H1 (cell line): ENCODE measurements around the gene PPP1R11. TPM values are rescaled to one million over a fixed set of nuclear protein-coding genes. Genes with fewer than 3 reads are reported as not detected.

ENCODE experiments used
- CTCF ChIA-PET: fragments of 300-600 bp; sonication (Branson Sonifier 250); formaldehyde crosslinking; loops from one replicate; lab custom pipeline; 2021; ENCODE audit not compliant: partially characterized antibody; lab: Charles Lee
- POLR2A ChIA-PET: fragments of 300-600 bp; sonication (Branson Sonifier 250); formaldehyde crosslinking; loops from one replicate; lab custom pipeline; 2021; ENCODE audit warnings: inconsistent platforms; ENCODE audit not compliant: partially characterized antibody; lab: Charles Lee
- DNase-seq, 2 experiments: peaks; one replicate each; pipeline versions ENCODE4 v3.0.0 to v3.0.0-alpha.2; 2010 to 2022; ENCODE audit warnings: low spot score in 2 of 2, low read depth in 1 of 2, mixed read lengths in 1 of 2
- FAIRE-seq: peaks from 2 replicates; lab custom pipeline; 2011; peaks lifted over from hg19 to GRCh38; lab: Jason Lieb, UNC
- H2AFZ ChIP-seq: 2 replicates; pipeline ENCODE4 v1.8.1; 2012; ENCODE audit warnings: low read length, inconsistent platforms
- H2AK5ac ChIP-seq: 2 replicates; pipeline ENCODE4 v1.6.1; 2013; ENCODE audit warnings: low read depth, low read length
- H2BK120ac ChIP-seq: replicated peaks from 2 replicates; pipeline ENCODE3; 2013; ENCODE audit warnings: low read depth, low read length, inconsistent platforms
- H2BK12ac ChIP-seq: 2 replicates; pipeline ENCODE4 v1.6.1; 2013; ENCODE audit warnings: low read depth, low read length
- H2BK15ac ChIP-seq: 2 replicates; pipeline ENCODE4 v1.6.1; 2013; ENCODE audit warnings: low read length
- H2BK20ac ChIP-seq: 2 replicates; pipeline ENCODE4 v1.6.1; 2013; ENCODE audit warnings: low read length
- H2BK5ac ChIP-seq: 2 replicates; pipeline ENCODE4 v1.6.1; 2013; ENCODE audit warnings: low read depth, low read length
- H3K14ac ChIP-seq: 2 replicates; pipeline ENCODE4 v1.6.1; 2013; ENCODE audit warnings: inconsistent platforms; ENCODE audit not compliant: insufficient read length
- H3K18ac ChIP-seq: 2 replicates; pipeline ENCODE4 v1.6.1; 2013; ENCODE audit warnings: low read length; ENCODE audit errors: extremely low read depth
- H3K23ac ChIP-seq: 2 replicates; pipeline ENCODE4 v1.6.1; 2013; ENCODE audit warnings: inconsistent platforms; ENCODE audit not compliant: insufficient read length
- H3K23me2 ChIP-seq: 2 replicates; pipeline ENCODE4 v1.6.1; 2013; ENCODE audit warnings: low read depth, low read length
- H3K27ac ChIP-seq: 2 replicates; pipeline ENCODE4 v1.6.1; 2011; ENCODE audit warnings: low read depth, low read length, inconsistent platforms
- H3K27me3 ChIP-seq, 4 experiments: replicated peaks in 1 of 4; 1 replicate in 1 of 4; 2 replicates in 3 of 4; pipeline versions ENCODE4 v1.6.1 to v1.8.1; 2011 to 2013; ENCODE audit warnings: low read length in 3 of 4, mild to moderate bottlenecking in 3 of 4, inconsistent platforms in 2 of 4, mixed read lengths in 2 of 4, moderate library complexity in 1 of 4; ENCODE audit not compliant: control insufficient read depth in 3 of 4, insufficient read depth in 3 of 4; ENCODE audit errors: extremely low read depth in 1 of 4
- H3K36me3 ChIP-seq, 4 experiments: 2 replicates each; pipeline versions ENCODE4 v1.6.1 to v1.8.1; 2011 to 2013; ENCODE audit warnings: mild to moderate bottlenecking in 4 of 4, low read length in 3 of 4, moderate library complexity in 2 of 4, control low read depth in 1 of 4, inconsistent platforms in 1 of 4; ENCODE audit not compliant: insufficient read depth in 4 of 4, control insufficient read depth in 2 of 4
- H3K4ac ChIP-seq: replicated peaks from 2 replicates; pipeline ENCODE3; 2013; ENCODE audit warnings: low read length, low read depth, mixed read lengths, inconsistent platforms; ENCODE audit not compliant: insufficient read length
- H3K4me1 ChIP-seq, 4 experiments: replicated peaks in 1 of 4; 1 replicate in 1 of 4; 2 replicates in 3 of 4; pipeline versions ENCODE4 v1.6.1 to v1.8.1; 2011 to 2013; ENCODE audit warnings: low read length in 3 of 4, inconsistent platforms in 2 of 4, mixed read lengths in 1 of 4; ENCODE audit not compliant: insufficient read depth in 4 of 4, control insufficient read depth in 3 of 4
- H3K4me2 ChIP-seq, 2 experiments: 2 replicates each; pipeline versions ENCODE4 v1.6.1 to v1.8.1; 2011 to 2013; ENCODE audit warnings: low read depth in 2 of 2, low read length in 2 of 2, control low read depth in 1 of 2, inconsistent platforms in 1 of 2, mild to moderate bottlenecking in 1 of 2; ENCODE audit not compliant: insufficient read depth in 1 of 2
- H3K4me3 ChIP-seq, 4 experiments: fragments of 200-600, 300-600 bp in 1 of 4; sonication (generic), shearing (Covaris generic), sonication (Bioruptor Twin) in 1 of 4; 2 replicates each; pipeline versions ENCODE4 v1.5.1 to v1.8.1; 2011 to 2016; ENCODE audit warnings: low read length in 4 of 4, low read depth in 3 of 4, control low read depth in 2 of 4, inconsistent platforms in 2 of 4, mild to moderate bottlenecking in 2 of 4, mixed read lengths in 1 of 4, moderate library complexity in 1 of 4; ENCODE audit not compliant: insufficient read depth in 2 of 4; ENCODE audit errors: extremely low read depth in 1 of 4
- H3K56ac ChIP-seq: replicated peaks from 2 replicates; pipeline ENCODE3; 2013; ENCODE audit warnings: low read depth, mild to moderate bottlenecking, mixed read lengths, low read length, inconsistent platforms; ENCODE audit not compliant: insufficient read length
- H3K79me1 ChIP-seq: 2 replicates; pipeline ENCODE4 v1.6.1; 2013; ENCODE audit warnings: low read depth, low read length, control low read depth
- H3K79me2 ChIP-seq, 2 experiments: 2 replicates each; pipeline versions ENCODE4 v1.6.1 to v1.8.1; 2012 to 2013; ENCODE audit warnings: low read length in 2 of 2, mild to moderate bottlenecking in 2 of 2, inconsistent platforms in 1 of 2; ENCODE audit not compliant: insufficient read depth in 2 of 2, control insufficient read depth in 1 of 2
- H3K9ac ChIP-seq, 4 experiments: replicated peaks in 1 of 4; 1 replicate in 1 of 4; 2 replicates in 3 of 4; pipeline versions ENCODE4 v1.6.1 to v1.8.1; 2011 to 2013; ENCODE audit warnings: low read depth in 3 of 4, low read length in 3 of 4, control low read depth in 2 of 4, mild to moderate bottlenecking in 2 of 4, moderate library complexity in 2 of 4, inconsistent platforms in 1 of 4; ENCODE audit errors: extremely low read depth in 1 of 4
- H3K9me3 ChIP-seq, 2 experiments: 2 replicates each; pipeline versions ENCODE4 v1.6.1 to v1.8.1; 2012 to 2013; ENCODE audit warnings: mild to moderate bottlenecking in 2 of 2, moderate library complexity in 2 of 2, control low read depth in 1 of 2, inconsistent platforms in 1 of 2, low read depth in 1 of 2, low read length in 1 of 2, mixed read lengths in 1 of 2; ENCODE audit not compliant: insufficient read depth in 2 of 2
- H4K20me1 ChIP-seq, 2 experiments: replicated peaks in 1 of 2; 2 replicates each; pipeline versions ENCODE3 to v1.8.1; 2011 to 2013; ENCODE audit warnings: inconsistent platforms in 2 of 2, low read length in 2 of 2, mild to moderate bottlenecking in 1 of 2; ENCODE audit not compliant: insufficient read depth in 2 of 2, control insufficient read depth in 1 of 2
- H4K5ac ChIP-seq: 2 replicates; pipeline ENCODE4 v1.6.1; 2013; ENCODE audit warnings: low read length, low read depth, mixed read lengths, inconsistent platforms; ENCODE audit not compliant: insufficient read length
- H4K8ac ChIP-seq: 2 replicates; pipeline ENCODE4 v1.8.0; 2013; ENCODE audit warnings: mild to moderate bottlenecking, moderate library complexity, low read length, inconsistent platforms; ENCODE audit not compliant: insufficient read depth; ENCODE audit errors: extremely low read depth
- H4K91ac ChIP-seq: replicated peaks from 2 replicates; pipeline ENCODE3; 2013; ENCODE audit warnings: low read length, mixed read lengths, inconsistent platforms; ENCODE audit not compliant: insufficient read length
- CHD1 ChIP-seq: IDR thresholded peaks from 2 replicates; pipeline ENCODE4 v1.6.1; 2012; ENCODE audit warnings: low read depth, low read length, improper control_type of control experiment
- KDM4A ChIP-seq: IDR thresholded peaks from one replicate; pipeline ENCODE4 v1.7.1; 2012; ENCODE audit warnings: low read depth, mild to moderate bottlenecking, moderate library complexity, low read length, inconsistent platforms; ENCODE audit not compliant: severe bottlenecking
- NRF1 ChIP-seq: IDR thresholded peaks from 2 replicates; pipeline ENCODE4 v1.6.1; 2011; ENCODE audit warnings: mild to moderate bottlenecking, low read depth, low read length, improper control_type of control experiment
- RNF2 ChIP-seq: fragments of 200-900, 300-1000 bp; sonication (generic); IDR thresholded peaks from 2 replicates; pipeline ENCODE4 v1.7.1; 2016; ENCODE audit warnings: borderline replicate concordance, low read depth, mild to moderate bottlenecking, antibody characterized with exemption, low read length; ENCODE audit not compliant: poor library complexity, severe bottlenecking; ENCODE audit errors: missing control alignments
- SIRT6 ChIP-seq: IDR thresholded peaks from one replicate; pipeline ENCODE4 v1.7.1; 2012; ENCODE audit warnings: low read length, inconsistent platforms
- TEAD4 ChIP-seq: IDR thresholded peaks from 2 replicates; pipeline ENCODE4 v1.6.1; 2012; ENCODE audit warnings: low read depth, low read length, inconsistent platforms, mixed read lengths
- ZNF274 ChIP-seq: IDR thresholded peaks from 2 replicates; pipeline ENCODE4 v1.7.0; 2012; ENCODE audit warnings: low read length, borderline replicate concordance; ENCODE audit errors: extremely low read depth
- WGBS, 2 experiments: shearing (Covaris generic) in 1 of 2; methylation state at CpG; one replicate each; pipeline versions ENCODE4 v1.1.6 to v1.1.7; 2013 to 2015; ENCODE audit warnings: low lambda C conversion rate in 2 of 2, mixed read lengths in 2 of 2, inconsistent platforms in 1 of 2, low coverage in 1 of 2, missing lambda C conversion rate in 1 of 2; ENCODE audit not compliant: insufficient replicate concordance in 2 of 2, insufficient coverage in 1 of 2, insufficient read length in 1 of 2; ENCODE audit errors: extremely low coverage in 1 of 2, missing lambda C conversion rate in 1 of 2; 5-methylcytosine and 5-hydroxymethylcytosine counted together
- polyA plus RNA-seq, 7 experiments: library from polyadenylated mRNA; depleted of rRNA in 3 of 7; stranded (reverse) in 5 of 7; unstranded in 2 of 7; fragments of >200 nt in 5 of 7; fragments of 200-250 nt in 2 of 7; gene quantifications; 1 replicate in 5 of 7; 2 replicates in 1 of 7; 4 replicates in 1 of 7; pipeline versions ENCODE4 v1.2.1 to v1.2.3, GENCODE V29; 2011 to 2013; ENCODE audit warnings: missing spikeins in 2 of 7, mixed read lengths in 2 of 7
- total RNA-seq: library from RNA; stranded (reverse); fragmentation: NEBNext Ultra II Directional; extraction: Animal tissue kit (Norgen Biotek cat#: 25700); gene quantifications from 2 replicates; pipeline ENCODE4 v1.2.1, GENCODE V29; 2021

PPP1R11 gene
- total and polyA plus RNA-seq, 2 of the 8 experiments (the other 6 are each of a cell fraction or from before 2014, with no cell fraction given) = 26.1 to 32.8 TPM

DNA sequence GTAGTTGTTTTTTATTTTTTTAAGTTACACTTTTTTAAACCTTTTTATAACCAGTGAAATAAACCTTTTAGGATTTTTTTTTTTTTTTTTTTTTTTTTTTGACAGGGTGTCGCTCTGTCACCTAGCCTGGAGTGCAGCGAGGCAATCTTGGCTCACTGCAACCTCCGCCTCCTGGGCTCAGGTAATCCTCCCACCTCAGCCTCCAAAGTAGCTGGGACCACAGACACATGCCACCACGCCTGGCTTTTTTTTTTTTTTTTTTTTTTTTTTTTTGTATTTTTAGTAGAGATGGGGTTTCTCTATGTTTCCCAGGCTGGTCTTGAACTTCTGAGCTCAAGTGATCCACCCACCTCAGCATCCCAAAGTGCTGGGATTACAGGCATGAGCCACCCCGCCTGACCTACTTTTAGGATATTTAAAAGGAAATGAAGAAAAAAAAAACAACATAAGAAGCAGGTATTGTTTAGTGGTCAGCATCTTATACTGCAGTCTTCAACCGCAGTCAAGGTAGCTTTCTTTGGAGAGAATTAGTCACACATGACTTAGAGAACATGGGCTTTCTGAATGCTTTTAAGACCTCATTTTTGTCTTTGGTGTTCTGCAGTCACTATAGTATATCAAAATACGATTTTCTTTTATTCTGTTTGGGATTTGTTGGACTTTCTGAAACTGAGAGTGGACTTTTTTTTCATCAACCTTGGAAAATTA lies 4.4 kb upstream of the PPP1R11 start:
- peaks cover 17% of the 10 kb centered on the region for H3K23me2 ChIP-seq
- H3K79me2 ChIP-seq = peaks cover 0 to 16% of the 10 kb centered on the region in 2 experiments; a peak in 2 of 4 replicates
- H3K4me2 ChIP-seq = peak overlapping the region in 1 of 2 experiments; percentile 84; a peak in 1 of 4 replicates
- no peak overlapping the region for H4K91ac ChIP-seq
- H3K4me3 ChIP-seq = peak overlapping the region in 3 of 4 experiments; percentile 99 to 100 (median 99); a peak in 4 of 8 replicates
- no peak overlapping the region for H2BK12ac ChIP-seq
- H3K4me1 ChIP-seq = peaks cover 0 to 9% (median 7%) of the 10 kb centered on the region in 4 experiments; a peak in 5 of 7 replicates
- H2BK20ac ChIP-seq = no peak overlapping the region
- DNase-seq (no peak), FAIRE-seq (no peak)
- H2BK15ac ChIP-seq = no peak overlapping the region
- H4K20me1 ChIP-seq = no peaks in the 10 kb centered on the region
- no peak overlapping the region for H3K27ac ChIP-seq
- H2AK5ac ChIP-seq = no peak overlapping the region
- no peak overlapping the region for H2BK120ac ChIP-seq
- no peak overlapping the region for H3K4ac ChIP-seq
- peaks cover 0 to 4% (median under 1%) of the 10 kb centered on the region in 4 experiments; a peak in 3 of 8 replicates for H3K36me3 ChIP-seq
- no peak overlapping the region for H3K14ac ChIP-seq
- H3K9me3 ChIP-seq = no peaks in the 10 kb centered on the region
- WGBS, 2 experiments = 85% methylated on average over 3 of the region's 7 CpGs; no CpG with 5 or more reads in 1 of the 2 experiments
- no peak overlapping the region for H3K56ac ChIP-seq
- no peak overlapping the region for H3K18ac ChIP-seq
- ChIA-PET CTCF (interaction anchor here (1.1 to 1.5 kb wide), 3 partner anchors 14 to 215 kb away, joined by 3 to 4 read pairs (median 3); no protein-coding TSS in a partner anchor), POLR2A (interaction anchor here (0.9 to 2.7 kb wide), 2 partner anchors 8 to 397 kb away, joined by 3 to 21 read pairs; no protein-coding TSS in a partner anchor)
- H4K5ac ChIP-seq = no peak overlapping the region
- H3K23ac ChIP-seq = no peak overlapping the region
- no peak overlapping the region for H2BK5ac ChIP-seq
- no peak overlapping the region for H4K8ac ChIP-seq
- no peaks in the 10 kb centered on the region for H3K79me1 ChIP-seq
- no peaks in the 10 kb centered on the region for H3K27me3 ChIP-seq
- no peak overlapping the region for H2AFZ ChIP-seq
- no peak overlapping the region for H3K9ac ChIP-seq
- no peak for TF ChIP-seq ZNF274
- TF ChIP-seq TEAD4 = no peak
- no peak for TF ChIP-seq KDM4A
- TF ChIP-seq CHD1 = no peak
- no peak for TF ChIP-seq NRF1
- no peak for TF ChIP-seq RNF2
- no peak for TF ChIP-seq SIRT6
